ENCODE measurements around the gene CENPX. TPM values are rescaled to one million over a fixed set of nuclear protein-coding genes. Genes with fewer than 3 reads are reported as not detected.

Gene CENPX
- 59.9 TPM for total RNA-seq (ENCODE audit: unreplicated experiment)
- long read RNA-seq, transcript CENPX-201 (4 exons, 751 nt), result major isoform, 26 of 55 reads
- long read RNA-seq, transcript CENPX-202 (5 exons, 805 nt), result minor isoform, 10 of 55 reads
- long read RNA-seq, partial matches to known transcripts, result 7 of 55 reads
- long read RNA-seq, other reads (novel, unspliced or antisense), result 5 of 55 reads

- no peak for TF ChIP-seq CTCF (IDR thresholded peaks at IDR 0.05; ENCODE audit: partially characterized antibody, unreplicated experiment)
- Mint-ChIP-seq H3K4me3 (ENCODE audit: unreplicated experiment) (peak within 1 kb of the TSS; percentile 86), H3K36me3 (ENCODE audit: unreplicated experiment) (no peaks in the 10 kb centered on the region), H3K27me3 (ENCODE audit: unreplicated experiment) (peaks cover 9% of the 10 kb centered on the region), H3K27ac (ENCODE audit: unreplicated experiment) (peak within 1 kb of the TSS; percentile 38), H3K9me3 (ENCODE audit: unreplicated experiment) (peaks cover 3% of the 10 kb centered on the region), H3K4me1 (ENCODE audit: low read depth, unreplicated experiment) (peaks cover 7% of the 10 kb centered on the region)
- no peak for DNase-seq
Observed at GRCh38 chr17:82022310-82022980, at the start of gene CENPX. Gene CENPX (minus strand): TSS chr17:82022878. CDS start chr17:82022861, 17 bp downstream.

GRCh38 chr17:82070611-82071010 lies 47.9 kb upstream of the CENPX start:
- no peak overlapping the region for H3K27ac Mint-ChIP-seq (ENCODE audit: unreplicated experiment)
- no peak overlapping the region for H3K4me3 Mint-ChIP-seq (ENCODE audit: unreplicated experiment)
- H3K36me3 Mint-ChIP-seq (ENCODE audit: unreplicated experiment), result no peaks in the 10 kb centered on the region
- peaks cover 3% of the 10 kb centered on the region for H3K9me3 Mint-ChIP-seq (ENCODE audit: unreplicated experiment)
- no peaks in the 10 kb centered on the region for H3K4me1 Mint-ChIP-seq (ENCODE audit: low read depth, unreplicated experiment)
- no peak for DNase-seq
- no peak for TF ChIP-seq CTCF (IDR thresholded peaks at IDR 0.05; ENCODE audit: partially characterized antibody, unreplicated experiment)
- H3K27me3 Mint-ChIP-seq (ENCODE audit: unreplicated experiment), result peaks cover 13% of the 10 kb centered on the region

- Mint-ChIP-seq H3K27ac (ENCODE audit: unreplicated experiment) (peak within 1 kb of the TSS; percentile 55), H3K9me3 (ENCODE audit: unreplicated experiment) (peaks cover 3% of the 10 kb centered on the region), H3K27me3 (ENCODE audit: unreplicated experiment) (peaks cover 10% of the 10 kb centered on the region), H3K36me3 (ENCODE audit: unreplicated experiment) (no peaks in the 10 kb centered on the region), H3K4me3 (ENCODE audit: unreplicated experiment) (peak within 1 kb of the TSS; percentile 87), H3K4me1 (ENCODE audit: low read depth, unreplicated experiment) (no peaks in the 10 kb centered on the region)
- TF ChIP-seq CTCF (IDR thresholded peaks at IDR 0.05; ENCODE audit: partially characterized antibody, unreplicated experiment), result no peak
- peak; percentile 83 for DNase-seq
Observed at GRCh38 chr17:82065638-82066303, 43.1 kb upstream of the CENPX start, which contains the start of gene DUS1L. Gene DUS1L (minus strand): TSS chr17:82065804. CDS start chr17:82065059, 745 bp downstream.

- Mint-ChIP-seq H3K4me1 (ENCODE audit: low read depth, unreplicated experiment) (no peaks in the 10 kb centered on the region), H3K4me3 (ENCODE audit: unreplicated experiment) (peak overlapping the region; percentile 20), H3K36me3 (ENCODE audit: unreplicated experiment) (no peaks in the 10 kb centered on the region), H3K9me3 (ENCODE audit: unreplicated experiment) (peaks cover 3% of the 10 kb centered on the region), H3K27me3 (ENCODE audit: unreplicated experiment) (peaks cover 10% of the 10 kb centered on the region), H3K27ac (ENCODE audit: unreplicated experiment) (no peak overlapping the region)
- no peak for TF ChIP-seq CTCF (IDR thresholded peaks at IDR 0.05; ENCODE audit: partially characterized antibody, unreplicated experiment)
- no peak for DNase-seq
Observed at GRCh38 chr17:82065193-82065637, 42.5 kb upstream of the CENPX start.

All from glutamatergic neuron (in vitro differentiated cells).